HL-60/S4 treated with phorbol 12-myristate 13-acetate at 8.2 ng/mL for 4 days and 3 days (cell line): ENCODE results near the gene RFC2.

Experiments
- in situ Hi-C: fragments of 300-500 bp; cut with MboI; formaldehyde crosslinking; loops from 2 replicates; pipeline ENCODE4 v1.15.0; 2022; ENCODE audit warnings: low sequenced_read_pairs

RFC2 gene

GRCh38 chr7:74254129-74254857 is at the start of gene RFC2:
Gene RFC2 (minus strand): TSS chr7:74254399. CDS start chr7:74254383, 16 bp downstream.
- in situ Hi-C loops, result no loop called here

GRCh38 chr7:74302745-74303221 is 48.6 kb upstream of the RFC2 start:
- in situ Hi-C loops, result no loop called here

GRCh38 chr7:74300926-74301325 is 46.7 kb upstream of the RFC2 start:
- in situ Hi-C loops, result no loop called here

GRCh38 chr7:74299401-74299800 is 45.2 kb upstream of the RFC2 start:
- in situ Hi-C loops, result no loop called here

- in situ Hi-C loops, result no loop called here
These were observed 43.5 kb upstream of the RFC2 start for GRCh38 chr7:74297516-74298233.

GRCh38 chr7:74294191-74294998 is 40.2 kb upstream of the RFC2 start:
- in situ Hi-C loops, result no loop called here

GRCh38 chr7:74293577-74293908 is 39.3 kb upstream of the RFC2 start:
- in situ Hi-C loops, result no loop called here

- in situ Hi-C loops, result no loop called here
These were observed 38.8 kb upstream of the RFC2 start for GRCh38 chr7:74292757-74293576.

- in situ Hi-C loops, result no loop called here
These were observed 37.3 kb upstream of the RFC2 start for GRCh38 chr7:74291535-74291934.

GRCh38 chr7:74290981-74291441 is 36.8 kb upstream of the RFC2 start:
- in situ Hi-C loops, result no loop called here

- in situ Hi-C loops, result no loop called here
These were observed 36.4 kb upstream of the RFC2 start for GRCh38 chr7:74290553-74290950.

GRCh38 chr7:74289659-74290552 is 35.7 kb upstream of the RFC2 start:
- in situ Hi-C loops, result no loop called here

GRCh38 chr7:74289018-74289658 is 34.9 kb upstream of the RFC2 start, which contains the start of gene CLIP2:
Gene CLIP2 (plus strand): TSS chr7:74289407. CDS start chr7:74317547, 28,140 bp downstream.
- in situ Hi-C loops, result no loop called here

- in situ Hi-C loops, result no loop called here
These were observed 34.1 kb upstream of the RFC2 start for GRCh38 chr7:74288034-74288881.

- in situ Hi-C loops, result no loop called here
These were observed 33.3 kb upstream of the RFC2 start for GRCh38 chr7:74287303-74288033.

GRCh38 chr7:74286131-74286530 is 31.9 kb upstream of the RFC2 start:
- in situ Hi-C loops, result no loop called here

- in situ Hi-C loops, result no loop called here
These were observed 30.6 kb upstream of the RFC2 start for GRCh38 chr7:74284781-74285259.
